Retinal pigment epithelial cell (primary cell): ENCODE measurements around the gene PGP.

Source experiments
- DNase-seq: peaks from one replicate; pipeline ENCODE4 v3.0.0-alpha.2; 2010; ENCODE audit warnings: low read depth
- H3K4me3 ChIP-seq: 2 replicates; pipeline ENCODE4 v1.5.1; 2011; ENCODE audit warnings: mild to moderate bottlenecking, low read length, control low read depth, moderate library complexity
- TF ChIP-seq, protein P1 (sequence below): conservative IDR thresholded peaks from 2 replicates; pipeline ENCODE4 v1.5.1; 2011; ENCODE audit warnings: low read depth, low read length, control low read depth, inconsistent platforms

PGP gene

GRCh38 chr16:2212362-2213324 is 2.0 kb downstream of the PGP start:
- DNase-seq, result no peak
- peak overlapping the region; percentile 52 for H3K4me3 ChIP-seq
- TF ChIP-seq, protein P1, sequence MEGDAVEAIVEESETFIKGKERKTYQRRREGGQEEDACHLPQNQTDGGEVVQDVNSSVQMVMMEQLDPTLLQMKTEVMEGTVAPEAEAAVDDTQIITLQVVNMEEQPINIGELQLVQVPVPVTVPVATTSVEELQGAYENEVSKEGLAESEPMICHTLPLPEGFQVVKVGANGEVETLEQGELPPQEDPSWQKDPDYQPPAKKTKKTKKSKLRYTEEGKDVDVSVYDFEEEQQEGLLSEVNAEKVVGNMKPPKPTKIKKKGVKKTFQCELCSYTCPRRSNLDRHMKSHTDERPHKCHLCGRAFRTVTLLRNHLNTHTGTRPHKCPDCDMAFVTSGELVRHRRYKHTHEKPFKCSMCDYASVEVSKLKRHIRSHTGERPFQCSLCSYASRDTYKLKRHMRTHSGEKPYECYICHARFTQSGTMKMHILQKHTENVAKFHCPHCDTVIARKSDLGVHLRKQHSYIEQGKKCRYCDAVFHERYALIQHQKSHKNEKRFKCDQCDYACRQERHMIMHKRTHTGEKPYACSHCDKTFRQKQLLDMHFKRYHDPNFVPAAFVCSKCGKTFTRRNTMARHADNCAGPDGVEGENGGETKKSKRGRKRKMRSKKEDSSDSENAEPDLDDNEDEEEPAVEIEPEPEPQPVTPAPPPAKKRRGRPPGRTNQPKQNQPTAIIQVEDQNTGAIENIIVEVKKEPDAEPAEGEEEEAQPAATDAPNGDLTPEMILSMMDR, result no peak

DNA sequence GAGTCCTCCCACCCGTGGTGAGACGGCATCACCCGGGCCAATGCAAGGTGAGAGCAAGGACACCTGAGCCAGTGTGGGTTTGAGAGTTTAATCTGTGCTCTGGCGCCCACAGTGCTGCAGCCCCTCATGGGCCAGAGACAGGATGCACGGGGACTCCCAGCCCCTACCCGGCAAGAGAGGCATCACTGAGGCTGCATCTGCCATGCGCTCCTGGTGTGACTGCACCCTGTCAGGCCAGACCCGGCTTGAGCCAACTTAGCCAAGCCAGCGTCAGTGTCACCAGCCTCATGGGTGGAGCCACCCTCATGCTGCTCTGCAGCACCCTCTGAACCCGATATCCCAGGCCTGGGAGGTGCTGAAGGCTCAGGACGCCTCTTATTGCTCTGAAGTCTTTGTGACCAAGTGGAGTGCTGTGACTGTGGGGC is 2.7 kb downstream of the PGP start:
- no peak overlapping the region for H3K4me3 ChIP-seq
- no peak for DNase-seq
- TF ChIP-seq, protein P1, result no peak

GRCh38 chr16:2210386-2211365 is 4.0 kb downstream of the PGP start, which contains the start of gene BRICD5:
Gene BRICD5, minus strand, starts transcription at chr16:2210863. Its CDS starts 30 bp downstream, at chr16:2210833.
- no peak for DNase-seq
- TF ChIP-seq, protein P1, result no peak
- H3K4me3 ChIP-seq, result no peak within 1 kb of the TSS

DNA sequence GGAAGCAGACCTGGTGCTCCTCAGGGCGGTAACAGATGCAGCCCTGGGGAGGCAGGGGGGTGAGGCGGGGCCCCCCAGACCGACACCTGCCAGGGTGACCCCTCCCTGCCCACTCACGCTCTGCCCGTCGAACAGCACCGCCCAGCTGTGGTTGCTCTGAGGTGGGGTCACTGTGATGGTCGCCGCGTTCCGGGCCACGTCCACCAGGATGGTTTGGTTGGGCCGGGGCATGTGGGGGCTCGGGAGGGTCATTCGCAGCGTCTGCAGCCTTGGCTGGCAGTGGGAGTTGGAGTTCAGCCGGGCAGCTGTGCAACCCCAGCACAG is 4.7 kb downstream of the PGP start:
- TF ChIP-seq, protein P1, result no peak
- no peak for DNase-seq
- H3K4me3 ChIP-seq, result no peak overlapping the region

DNA sequence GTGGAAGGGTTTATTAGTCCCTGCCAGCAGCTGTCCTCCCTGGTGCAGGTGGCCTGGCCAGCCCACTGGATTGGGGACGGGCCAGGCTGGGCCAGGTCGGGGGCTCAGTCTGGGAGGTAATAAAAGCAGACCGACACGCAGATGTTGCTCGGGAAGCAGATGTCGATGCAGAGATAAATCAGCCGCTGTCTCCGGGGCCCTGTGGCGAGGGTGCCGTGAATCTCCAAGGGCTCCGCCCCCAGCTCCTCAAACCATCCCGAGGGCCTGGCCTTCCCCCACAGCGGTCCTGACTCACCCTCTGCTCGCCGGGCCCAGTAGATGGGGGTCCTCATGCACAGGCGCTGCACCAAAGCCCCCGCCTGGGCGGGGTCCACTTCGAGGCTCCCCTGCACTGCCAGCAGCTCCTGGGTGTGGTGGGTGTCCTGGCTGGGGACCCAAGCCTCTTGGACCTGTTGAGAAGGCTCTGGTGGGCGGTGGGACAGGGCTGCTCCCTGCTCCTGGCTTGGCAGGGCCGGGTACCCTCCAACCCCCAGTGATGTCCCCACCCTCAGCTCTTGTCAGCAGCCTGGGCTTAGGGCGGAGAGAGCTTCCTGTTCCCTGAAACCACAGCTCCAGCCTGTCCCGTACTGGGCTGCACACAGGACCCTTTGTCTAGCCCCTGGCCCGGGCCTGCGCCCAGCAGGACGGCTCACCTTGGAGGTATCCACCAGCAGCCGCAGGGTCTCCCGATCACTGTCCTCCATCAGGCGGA is 5.2 kb downstream of the PGP start:
- TF ChIP-seq, protein P1, result no peak
- no peak overlapping the region for H3K4me3 ChIP-seq
- no peak for DNase-seq

- TF ChIP-seq, protein P1, result no peak
- no peak for DNase-seq
- no peak overlapping the region for H3K4me3 ChIP-seq
These were observed 5.9 kb downstream of the PGP start for GRCh38 chr16:2208772-2209171.
